ENCODE results near the gene GGTLC1.

Gene GGTLC1

GRCh38 chr20:23963941-23964340, 24.6 kb downstream of the GGTLC1 start:
- no peak for DNase-seq (ENCODE audit: low read depth)

GRCh38 chr20:23962272-23962671, 26.3 kb downstream of the GGTLC1 start:
- DNase-seq (ENCODE audit: low read depth) = no peak

GRCh38 chr20:23959054-23959453, 29.5 kb downstream of the GGTLC1 start:
- DNase-seq (ENCODE audit: low read depth) = no peak

GRCh38 chr20:23955896-23956295, 32.7 kb downstream of the GGTLC1 start:
- DNase-seq (ENCODE audit: low read depth) = no peak

GRCh38 chr20:23954008-23954745, 34.4 kb downstream of the GGTLC1 start:
- no peak for DNase-seq (ENCODE audit: low read depth)

- no peak for DNase-seq (ENCODE audit: low read depth)
Measured at GRCh38 chr20:23946206-23946605, 42.4 kb downstream of the GGTLC1 start.

GRCh38 chr20:23943304-23943703, 45.3 kb downstream of the GGTLC1 start:
- DNase-seq (ENCODE audit: low read depth) = no peak

- DNase-seq (ENCODE audit: low read depth) = no peak
Measured at GRCh38 chr20:23939641-23940040, 48.9 kb downstream of the GGTLC1 start.

GRCh38 chr20:23939063-23939462, 49.5 kb downstream of the GGTLC1 start:
- no peak for DNase-seq (ENCODE audit: low read depth)

- DNase-seq (ENCODE audit: low read depth) = no peak
Measured at GRCh38 chr20:23938118-23938438, 50.5 kb downstream of the GGTLC1 start.

- no peak for DNase-seq (ENCODE audit: low read depth)
Measured at GRCh38 chr20:23937303-23938117, 51.1 kb downstream of the GGTLC1 start.

All from GM04503 (cell line).